ENCODE results near the gene HSPD1. TPM values are rescaled to one million over a fixed set of nuclear protein-coding genes. Genes with fewer than 3 reads are reported as not detected.
A peak's percentile ranks its signal among the peaks of the same experiment; 100 is the strongest.

The HSPD1 gene
- total RNA-seq (100 to 1,000 TPM in 2 of 5 donors, 10 to 100 TPM in 3; 79.9 to 218 (median 98.2) TPM), polyA plus RNA-seq (100 to 1,000 TPM; 143 to 174 (median 147) TPM)
- long read RNA-seq, donor 1, transcript HSPD1-202 (12 exons, 2,455 nt) = major isoform, 11 of 358 reads
- long read RNA-seq, donor 1, partial matches to known transcripts = 240 of 358 reads
- long read RNA-seq, donor 1, other reads (novel, unspliced or antisense) = 103 of 358 reads
- long read RNA-seq, donor 2, transcript HSPD1-202 (12 exons, 2,455 nt) = major isoform, 61 of 157 reads
- long read RNA-seq, donor 2, transcript HSPD1-210 (3 exons, 714 nt) = minor isoform, 7 of 157 reads
- long read RNA-seq, donor 2, partial matches to known transcripts = 89 of 157 reads
- long read RNA-seq, donor 2, other reads (novel, unspliced or antisense) = 0 of 157 reads
- long read RNA-seq, donor 3, transcript HSPD1-210 (3 exons, 714 nt) = minor isoform, 6 of 462 reads
- long read RNA-seq, donor 3, transcript HSPD1-202 (12 exons, 2,455 nt) = major isoform, 20 of 462 reads
- long read RNA-seq, donor 3, partial matches to known transcripts = 403 of 462 reads
- long read RNA-seq, donor 3, other reads (novel, unspliced or antisense) = 32 of 462 reads
- long read RNA-seq, donor 4, transcript HSPD1-202 (12 exons, 2,455 nt) = major isoform, 10 of 17 reads
- long read RNA-seq, donor 4, partial matches to known transcripts = 7 of 17 reads
- long read RNA-seq, donor 4, other reads (novel, unspliced or antisense) = 0 of 17 reads
- long read RNA-seq, donor 5, transcript HSPD1-210 (3 exons, 714 nt) = minor isoform, 22 of 909 reads
- long read RNA-seq, donor 5, transcript HSPD1-202 (12 exons, 2,455 nt) = major isoform, 27 of 909 reads
- long read RNA-seq, donor 5, transcript HSPD1-211 (4 exons, 853 nt) = minor isoform, 6 of 909 reads
- long read RNA-seq, donor 5, partial matches to known transcripts = 548 of 909 reads
- long read RNA-seq, donor 5, other reads (novel, unspliced or antisense) = 305 of 909 reads
- long read RNA-seq, donor 6 = 0 reads
- long read RNA-seq, donor 7, transcript HSPD1-202 (12 exons, 2,455 nt) = major isoform, 33 of 234 reads
- long read RNA-seq, donor 7, transcript HSPD1-210 (3 exons, 714 nt) = minor isoform, 17 of 234 reads
- long read RNA-seq, donor 7, partial matches to known transcripts = 155 of 234 reads
- long read RNA-seq, donor 7, other reads (novel, unspliced or antisense) = 24 of 234 reads
- long read RNA-seq, donor 8, transcript HSPD1-211 (4 exons, 853 nt) = minor isoform, 5 of 918 reads
- long read RNA-seq, donor 8, transcript HSPD1-202 (12 exons, 2,455 nt) = major isoform, 41 of 918 reads
- long read RNA-seq, donor 8, transcript HSPD1-210 (3 exons, 714 nt) = minor isoform, 19 of 918 reads
- long read RNA-seq, donor 8, partial matches to known transcripts = 548 of 918 reads
- long read RNA-seq, donor 8, other reads (novel, unspliced or antisense) = 300 of 918 reads
- long read RNA-seq, donor 9, transcript HSPD1-202 (12 exons, 2,455 nt) = major isoform, 32 of 1,404 reads
- long read RNA-seq, donor 9, transcript HSPD1-210 (3 exons, 714 nt) = minor isoform, 17 of 1,404 reads
- long read RNA-seq, donor 9, partial matches to known transcripts = 942 of 1,404 reads
- long read RNA-seq, donor 9, other reads (novel, unspliced or antisense) = 408 of 1,404 reads
- long read RNA-seq, donor 10, transcript HSPD1-202 (12 exons, 2,455 nt) = major isoform, 19 of 64 reads
- long read RNA-seq, donor 10, transcript HSPD1-210 (3 exons, 714 nt) = minor isoform, 8 of 64 reads
- long read RNA-seq, donor 10, partial matches to known transcripts = 36 of 64 reads
- long read RNA-seq, donor 10, other reads (novel, unspliced or antisense) = 0 of 64 reads

GRCh38 chr2:197499594-197500502 lies at the start of gene HSPD1, which contains the start of gene HSPE1:
Gene HSPD1, minus strand, starts transcription at chr2:197499840. Its CDS starts 992 bp downstream, at chr2:197498848.
Gene HSPE1, plus strand, starts transcription at chr2:197500379. Its CDS starts 58 bp downstream, at chr2:197500437.
- Histone ChIP-seq H3K4me1 (peaks cover 39 to 64% (median 50%) of the 10 kb centered on the region in 4 donors), H3K4me3 (peak within 1 kb of the TSS; percentile 66 to 90 (median 81)), H3K36me3 (peaks cover 23 to 55% (median 45%) of the 10 kb centered on the region in 4 donors), H3K27ac (peak within 1 kb of the TSS; percentile 94 to 100 (median 98)), H3K9me3 (no peaks in the 10 kb centered on the region), H3K27me3 (no peaks in the 10 kb centered on the region)
- 0% methylated on average over 11 to 104 of the region's 104 CpGs for WGBS, 5 donors
- peak; percentile 98 to 100 for DNase-seq
- intact Hi-C loops (cut with DNase I; ENCODE audit: low total_unique reads) = no loop called here
- TF ChIP-seq POLR2AphosphoS5 (IDR thresholded peaks at IDR 0.05) (peak; percentile 84 to 98 (median 96)), CTCF (IDR thresholded peaks at IDR 0.05) (peak in 2 of 7 experiments; percentile 11 to 33), EP300 (IDR thresholded peaks at IDR 0.05) (peak; percentile 85), POLR2A (IDR thresholded peaks at IDR 0.05) (peak in 2 of 4 donors; percentile 70 to 93)

GRCh38 chr2:197548582-197548981 lies 48.9 kb upstream of the HSPD1 start:
- H3K4me3 ChIP-seq = no peak overlapping the region
- H3K9me3 ChIP-seq = no peaks in the 10 kb centered on the region
- TF ChIP-seq EP300 (IDR thresholded peaks at IDR 0.05) (no peak), CTCF (IDR thresholded peaks at IDR 0.05) (no peak), POLR2AphosphoS5 (IDR thresholded peaks at IDR 0.05) (no peak), POLR2A (IDR thresholded peaks at IDR 0.05) (no peak)
- peaks cover 13 to 94% (median 88%) of the 10 kb centered on the region in 4 donors for H3K36me3 ChIP-seq
- intact Hi-C loops (cut with DNase I; ENCODE audit: low total_unique reads) = no loop called here
- WGBS, 5 donors = 85 to 96% (median 95%) methylated on average over 5 of the region's 5 CpGs
- no peak for DNase-seq
- H3K27ac ChIP-seq = no peak overlapping the region
- H3K4me1 ChIP-seq = peaks cover 0 to 7% (median 0%) of the 10 kb centered on the region in 4 donors
- no peaks in the 10 kb centered on the region for H3K27me3 ChIP-seq

GRCh38 chr2:197547163-197547900 lies 47.7 kb upstream of the HSPD1 start:
- DNase-seq = no peak
- TF ChIP-seq EP300 (IDR thresholded peaks at IDR 0.05) (no peak), POLR2AphosphoS5 (IDR thresholded peaks at IDR 0.05) (no peak), POLR2A (IDR thresholded peaks at IDR 0.05) (no peak), CTCF (IDR thresholded peaks at IDR 0.05) (no peak)
- Histone ChIP-seq H3K27me3 (no peaks in the 10 kb centered on the region), H3K4me3 (no peak overlapping the region), H3K27ac (no peak overlapping the region), H3K4me1 (peaks cover 0 to 7% (median 0%) of the 10 kb centered on the region in 4 donors), H3K36me3 (peaks cover 13 to 94% (median 89%) of the 10 kb centered on the region in 4 donors), H3K9me3 (no peaks in the 10 kb centered on the region)
- intact Hi-C loops (cut with DNase I; ENCODE audit: low total_unique reads) = no loop called here
- 89 to 95% (median 92%) methylated on average over 5 of the region's 5 CpGs for WGBS, 5 donors
